Endothelial cell of umbilical vein (primary cell): Measurements from ENCODE around the gene ATP13A5. TPM values are rescaled to one million over a fixed set of nuclear protein-coding genes. Genes with fewer than 3 reads are reported as not detected.

Experiments
- BruUV-seq: library from RNA; stranded (reverse); fragments of 400-500 nt; replicated peaks from 2 replicates; lab custom pipeline; 2021; lab: Mats Ljungman, UMichigan
- CTCF ChIA-PET: fragments of 300-600, 350-600 bp; sonication (Branson Sonifier 250); formaldehyde crosslinking; loops from one replicate; lab custom pipeline; 2021; ENCODE audit warnings: antibody characterized with exemption, inconsistent platforms; lab: Charles Lee
- POLR2A ChIA-PET: fragments of 300-600, 350-600 bp; sonication (Branson Sonifier 250); formaldehyde crosslinking; loops from one replicate; lab custom pipeline; 2021; ENCODE audit warnings: antibody characterized with exemption, inconsistent platforms; lab: Charles Lee
- DNase-seq: peaks from one replicate; pipeline ENCODE4 v3.0.0-alpha.2; 2011; ENCODE audit warnings: low read depth, low spot score
- FAIRE-seq: peaks from 2 replicates; lab custom pipeline; 2011; peaks lifted over from hg19 to GRCh38; lab: Jason Lieb, UNC
- H2AFZ ChIP-seq: 2 replicates; pipeline ENCODE4 v1.6.0; 2012; ENCODE audit warnings: low read depth, low read length, control low read depth, inconsistent platforms
- H3K27ac ChIP-seq: 2 replicates; pipeline ENCODE4 v1.5.1; 2011; ENCODE audit warnings: low read depth, mild to moderate bottlenecking, control low read depth, low read length, moderate library complexity; ENCODE audit not compliant: insufficient read depth
- H3K27me3 ChIP-seq, 2 experiments: 2 replicates each; pipeline versions ENCODE4 v1.6.0 to v1.6.1; 2011; ENCODE audit warnings: low read length in 2 of 2, mixed read lengths in 1 of 2; ENCODE audit not compliant: control insufficient read depth in 2 of 2, insufficient read depth in 2 of 2
- H3K36me3 ChIP-seq, 2 experiments: 2 replicates in 1 of 2; 3 replicates in 1 of 2; pipeline ENCODE4 v1.5.1; 2011; ENCODE audit warnings: low read length in 2 of 2, mild to moderate bottlenecking in 1 of 2, moderate library complexity in 1 of 2; ENCODE audit not compliant: control insufficient read depth in 2 of 2, insufficient read depth in 2 of 2; ENCODE audit errors: extremely low read depth in 1 of 2
- H3K4me1 ChIP-seq: 3 replicates; pipeline ENCODE4 v1.5.1; 2011; ENCODE audit warnings: mild to moderate bottlenecking, low read length; ENCODE audit not compliant: control insufficient read depth, insufficient read depth; ENCODE audit errors: extremely low read depth
- H3K4me2 ChIP-seq: 2 replicates; pipeline ENCODE4 v1.6.1; 2011; ENCODE audit warnings: low read length, control low read depth, mixed read lengths; ENCODE audit not compliant: insufficient read depth
- H3K4me3 ChIP-seq, 3 experiments: fragments of 200-600 bp in 1 of 3; sonication (generic), shearing (Covaris generic) in 1 of 3; replicated peaks in 1 of 3; 2 replicates each; pipeline ENCODE4 v1.5.1; 2011 to 2016; ENCODE audit warnings: control low read depth in 3 of 3, low read length in 3 of 3, mild to moderate bottlenecking in 2 of 3, inconsistent platforms in 1 of 3, low read depth in 1 of 3, moderate library complexity in 1 of 3; ENCODE audit not compliant: insufficient read depth in 1 of 3
- H3K79me2 ChIP-seq: 2 replicates; pipeline ENCODE4 v1.6.0; 2012; ENCODE audit warnings: low read length, inconsistent platforms; ENCODE audit not compliant: control insufficient read depth, insufficient read depth
- H3K9ac ChIP-seq: replicated peaks from 2 replicates; pipeline ENCODE3; 2011; ENCODE audit warnings: low read length, control low read depth; ENCODE audit not compliant: insufficient read depth; ENCODE audit errors: extremely low read depth
- H3K9me1 ChIP-seq: replicated peaks from 3 replicates; pipeline ENCODE4 v1.6.0; 2011; ENCODE audit warnings: mild to moderate bottlenecking, low read length; ENCODE audit not compliant: control insufficient read depth, insufficient read depth; ENCODE audit errors: extremely low read depth
- H3K9me3 ChIP-seq: replicated peaks from 2 replicates; pipeline ENCODE4 v1.5.1; 2012; ENCODE audit warnings: low read length, inconsistent platforms; ENCODE audit not compliant: control insufficient read depth, insufficient read depth
- H4K20me1 ChIP-seq: replicated peaks from 2 replicates; pipeline ENCODE3; 2011; ENCODE audit warnings: mild to moderate bottlenecking, low read length; ENCODE audit not compliant: control insufficient read depth, insufficient read depth; ENCODE audit errors: extremely low read depth
- EZH2 ChIP-seq: IDR thresholded peaks from 2 replicates; pipeline ENCODE4 v1.6.1; 2012; ENCODE audit warnings: borderline replicate concordance, low read depth, mild to moderate bottlenecking, moderate library complexity, low read length, inconsistent platforms; ENCODE audit not compliant: severe bottlenecking
- FOS ChIP-seq: IDR thresholded peaks from 2 replicates; pipeline ENCODE4 v1.6.1; 2011; ENCODE audit warnings: mild to moderate bottlenecking, low read length, moderate library complexity, borderline replicate concordance; ENCODE audit not compliant: insufficient read depth
- GATA2 ChIP-seq: IDR thresholded peaks from 2 replicates; pipeline ENCODE4 v1.7.0; 2011; ENCODE audit warnings: low read depth, mild to moderate bottlenecking, moderate library complexity, mixed read lengths, low read length; ENCODE audit not compliant: insufficient read length, insufficient read depth
- JUN ChIP-seq: IDR thresholded peaks from 2 replicates; pipeline ENCODE4 v1.6.1; 2011; ENCODE audit warnings: borderline replicate concordance, low read depth; ENCODE audit not compliant: insufficient read length, insufficient read depth
- MYC ChIP-seq: IDR thresholded peaks from one replicate; pipeline ENCODE4 v1.6.1; 2011; ENCODE audit warnings: mild to moderate bottlenecking, low read depth, low read length
- POLR2A ChIP-seq: IDR thresholded peaks from 2 replicates; pipeline ENCODE4 v1.6.1; 2012; ENCODE audit warnings: low read depth, mild to moderate bottlenecking, control low read depth, low read length
- POLR2AphosphoS5 ChIP-seq: IDR thresholded peaks from 2 replicates; pipeline ENCODE4 v1.6.1; 2012; ENCODE audit warnings: low read depth, mild to moderate bottlenecking, control low read depth, low read length, moderate library complexity; ENCODE audit not compliant: insufficient read depth
- dilution Hi-C: fragments of 300-500 bp; cut with MboI; formaldehyde crosslinking; loops from one replicate; pipeline ENCODE4 v1.15.0; 2019; ENCODE audit warnings: low sequenced_read_pairs; ENCODE audit not compliant: extremely low pct_ligation_motif_present
- intact Hi-C: fragments of 100-400 bp; cut with micrococcal nuclease; formaldehyde crosslinking; loops from one replicate; pipeline ENCODE4 v1.10.0; 2022
- polyA plus RNA-seq, 4 experiments: library from polyadenylated mRNA; depleted of rRNA in 3 of 4; stranded (reverse) in 3 of 4; unstranded in 1 of 4; fragments of >200 nt; gene quantifications; 2 replicates each; pipeline versions ENCODE4 v1.2.1 to v1.2.3, GENCODE V29; 2011 to 2012; ENCODE audit warnings: missing spikeins in 1 of 4
- total RNA-seq: library from RNA; stranded (reverse); gene quantifications from 2 replicates; pipeline ENCODE4 v1.2.3, GENCODE V29; 2021
- TF ChIP-seq, protein P1 (sequence below): IDR thresholded peaks from 2 replicates; pipeline ENCODE4 v1.6.1; 2011; ENCODE audit not compliant: insufficient read depth, insufficient read length
- TF ChIP-seq, protein P2 (sequence below), 2 donors: IDR thresholded peaks; 1 replicate in 1 of 2; 2 replicates in 1 of 2; pipeline ENCODE4 v1.5.1; 2011; ENCODE audit warnings: low read length in 2 of 2, mild to moderate bottlenecking in 2 of 2, moderate library complexity in 2 of 2, control low read depth in 1 of 2, inconsistent platforms in 1 of 2, low read depth in 1 of 2; ENCODE audit not compliant: insufficient read depth in 1 of 2; ENCODE audit errors: extremely low read depth in 1 of 2

Gene ATP13A5
- total and polyA plus RNA-seq, 2 donors (not counting 3 experiments of a cell fraction or from before 2014, with no cell fraction given), result not detected

GRCh38 chr3:193375614-193376013, 2.9 kb downstream of the ATP13A5 start:
- intact Hi-C loops (no loop called here), dilution Hi-C loops (no loop called here)
- Histone ChIP-seq H3K4me3 (no peak overlapping the region), H2AFZ (no peak overlapping the region), H3K27ac (no peak overlapping the region), H3K9ac (no peak overlapping the region), H3K9me1 (no peaks in the 10 kb centered on the region), H3K27me3 (no peaks in the 10 kb centered on the region), H4K20me1 (no peaks in the 10 kb centered on the region), H3K4me1 (no peaks in the 10 kb centered on the region), H3K4me2 (no peak overlapping the region), H3K9me3 (no peaks in the 10 kb centered on the region), H3K79me2 (no peaks in the 10 kb centered on the region), H3K36me3 (no peaks in the 10 kb centered on the region)
- POLR2A ChIA-PET, result no interaction called here
- TF ChIP-seq, protein P1, sequence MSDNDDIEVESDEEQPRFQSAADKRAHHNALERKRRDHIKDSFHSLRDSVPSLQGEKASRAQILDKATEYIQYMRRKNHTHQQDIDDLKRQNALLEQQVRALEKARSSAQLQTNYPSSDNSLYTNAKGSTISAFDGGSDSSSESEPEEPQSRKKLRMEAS, result no peak
- no peak for TF ChIP-seq FOS
- no peak for TF ChIP-seq JUN
- TF ChIP-seq MYC, result no peak
- TF ChIP-seq GATA2, result no peak
- TF ChIP-seq EZH2, result no peak
- no peak for TF ChIP-seq POLR2A
- TF ChIP-seq, protein P2, sequence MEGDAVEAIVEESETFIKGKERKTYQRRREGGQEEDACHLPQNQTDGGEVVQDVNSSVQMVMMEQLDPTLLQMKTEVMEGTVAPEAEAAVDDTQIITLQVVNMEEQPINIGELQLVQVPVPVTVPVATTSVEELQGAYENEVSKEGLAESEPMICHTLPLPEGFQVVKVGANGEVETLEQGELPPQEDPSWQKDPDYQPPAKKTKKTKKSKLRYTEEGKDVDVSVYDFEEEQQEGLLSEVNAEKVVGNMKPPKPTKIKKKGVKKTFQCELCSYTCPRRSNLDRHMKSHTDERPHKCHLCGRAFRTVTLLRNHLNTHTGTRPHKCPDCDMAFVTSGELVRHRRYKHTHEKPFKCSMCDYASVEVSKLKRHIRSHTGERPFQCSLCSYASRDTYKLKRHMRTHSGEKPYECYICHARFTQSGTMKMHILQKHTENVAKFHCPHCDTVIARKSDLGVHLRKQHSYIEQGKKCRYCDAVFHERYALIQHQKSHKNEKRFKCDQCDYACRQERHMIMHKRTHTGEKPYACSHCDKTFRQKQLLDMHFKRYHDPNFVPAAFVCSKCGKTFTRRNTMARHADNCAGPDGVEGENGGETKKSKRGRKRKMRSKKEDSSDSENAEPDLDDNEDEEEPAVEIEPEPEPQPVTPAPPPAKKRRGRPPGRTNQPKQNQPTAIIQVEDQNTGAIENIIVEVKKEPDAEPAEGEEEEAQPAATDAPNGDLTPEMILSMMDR (IDR thresholded peaks at IDR 0.05; ENCODE audit: extremely low read depth in 1 of 2, insufficient read depth in 1 of 2, low read depth in 1 of 2, low read length in 2 of 2), result no peak
- TF ChIP-seq POLR2AphosphoS5, result no peak
- CTCF ChIA-PET, result no interaction called here
- no peak for FAIRE-seq
- no peak for DNase-seq
- no TSS peak for BruUV-seq
